Dermis microvascular lymphatic vessel endothelial cell (primary cell): ENCODE data around the gene SDR42E2. TPM values are rescaled to one million over a fixed set of nuclear protein-coding genes. Genes with fewer than 3 reads are reported as not detected.

Source experiments
- total RNA-seq: library from RNA; depleted of rRNA; stranded (reverse); fragments of >200 nt; gene quantifications from 2 replicates; pipeline ENCODE4 v1.2.1, GENCODE V29; 2014

Gene SDR42E2
- total RNA-seq, 1 donor from 2014 or later, result 0.13 TPM

Other genes with a start within 250 kb of the SDR42E2 start
- 229 and 282 TPM in 2 replicates for gene UQCRC2, start 209.1 kb upstream of the SDR42E2 start, total RNA-seq
- not detected in 2 replicates for gene PDZD9, start 161.4 kb upstream of the SDR42E2 start, total RNA-seq
- 9.8 and 11.8 TPM in 2 replicates for gene MOSMO, start 154.4 kb upstream of the SDR42E2 start, total RNA-seq
- 0.13 TPM in 1 of 2 replicates, not detected in the other for gene VWA3A, start 70.0 kb upstream of the SDR42E2 start, total RNA-seq
- 33.8 and 35.1 TPM in 2 replicates for gene EEF2K, start 43.8 kb downstream of the SDR42E2 start, total RNA-seq
- 31.8 and 57.5 TPM in 2 replicates for gene POLR3E, start 134.9 kb downstream of the SDR42E2 start, total RNA-seq
- gene CDR2, start 212.1 kb downstream of the SDR42E2 start, total RNA-seq, result 20.9 and 28.2 TPM in 2 replicates